Measurements from ENCODE around the gene RIMBP2.

The RIMBP2 gene

GRCh38 chr12:130367003-130367402, 349.1 kb downstream of the RIMBP2 start:
- no peak for DNase-seq (ENCODE audit: low read depth)
- TF ChIP-seq CTCF (IDR thresholded peaks at IDR 0.05; ENCODE audit: low read depth, low read length) (no peak), POLR2A (IDR thresholded peaks at IDR 0.05; ENCODE audit: extremely low read depth, insufficient read length) (no peak), MYC (IDR thresholded peaks at IDR 0.05; ENCODE audit: low read depth, low read length) (no peak)
- TF ChIP-seq, protein P1, sequence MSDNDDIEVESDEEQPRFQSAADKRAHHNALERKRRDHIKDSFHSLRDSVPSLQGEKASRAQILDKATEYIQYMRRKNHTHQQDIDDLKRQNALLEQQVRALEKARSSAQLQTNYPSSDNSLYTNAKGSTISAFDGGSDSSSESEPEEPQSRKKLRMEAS (IDR thresholded peaks at IDR 0.05; ENCODE audit: low read depth, low read length): no peak
- H3K4me3 ChIP-seq (ENCODE audit: low read depth, low read length): no peak overlapping the region

DNA sequence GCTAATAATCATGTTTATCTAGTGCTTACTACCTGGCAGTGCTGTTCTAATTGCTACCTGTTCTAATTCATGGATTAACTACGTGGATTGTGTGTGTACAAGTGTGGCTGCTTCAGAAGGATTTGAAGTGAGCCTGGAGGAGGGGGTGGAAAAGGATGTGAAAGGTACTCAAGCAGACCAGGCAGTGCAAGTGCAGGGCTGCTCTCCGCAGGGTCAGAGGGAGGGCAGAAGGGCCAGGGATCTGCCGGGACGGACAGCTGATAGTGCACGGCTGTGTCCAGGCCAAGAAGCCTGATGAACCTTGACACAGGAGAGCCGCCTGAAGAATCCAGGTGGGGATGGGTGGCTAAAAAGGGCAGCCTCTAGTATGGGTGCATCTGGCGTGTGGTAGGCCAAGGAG, 349.9 kb downstream of the RIMBP2 start:
- TF ChIP-seq POLR2A (IDR thresholded peaks at IDR 0.05; ENCODE audit: extremely low read depth, insufficient read length) (no peak), MYC (IDR thresholded peaks at IDR 0.05; ENCODE audit: low read depth, low read length) (no peak)
- DNase-seq (ENCODE audit: low read depth): no peak
- H3K4me3 ChIP-seq (ENCODE audit: low read depth, low read length): no peak overlapping the region

- DNase-seq (ENCODE audit: low read depth): no peak
These were observed 351.5 kb downstream of the RIMBP2 start for GRCh38 chr12:130364578-130364977.

GRCh38 chr12:130362060-130362459, 354.0 kb downstream of the RIMBP2 start:
- no peak overlapping the region for H3K4me3 ChIP-seq (ENCODE audit: low read depth, low read length)
- TF ChIP-seq MYC (IDR thresholded peaks at IDR 0.05; ENCODE audit: low read depth, low read length) (no peak), CTCF (IDR thresholded peaks at IDR 0.05; ENCODE audit: low read depth, low read length) (no peak), POLR2A (IDR thresholded peaks at IDR 0.05; ENCODE audit: extremely low read depth, insufficient read length) (no peak)
- TF ChIP-seq, protein P1 (IDR thresholded peaks at IDR 0.05; ENCODE audit: low read depth, low read length): no peak
- no peak for DNase-seq (ENCODE audit: low read depth)

More at GRCh38 chr12:130364578-130364977, 351.5 kb downstream of the RIMBP2 start:
- TF ChIP-seq POLR2A (IDR thresholded peaks at IDR 0.05; ENCODE audit: extremely low read depth, insufficient read length): no peak
- TF ChIP-seq, protein P1 (IDR thresholded peaks at IDR 0.05; ENCODE audit: low read depth, low read length): no peak
- no peak for TF ChIP-seq CTCF (IDR thresholded peaks at IDR 0.05; ENCODE audit: low read depth, low read length)
- TF ChIP-seq MYC (IDR thresholded peaks at IDR 0.05; ENCODE audit: low read depth, low read length): no peak
- H3K4me3 ChIP-seq (ENCODE audit: low read depth, low read length): no peak overlapping the region

DNA sequence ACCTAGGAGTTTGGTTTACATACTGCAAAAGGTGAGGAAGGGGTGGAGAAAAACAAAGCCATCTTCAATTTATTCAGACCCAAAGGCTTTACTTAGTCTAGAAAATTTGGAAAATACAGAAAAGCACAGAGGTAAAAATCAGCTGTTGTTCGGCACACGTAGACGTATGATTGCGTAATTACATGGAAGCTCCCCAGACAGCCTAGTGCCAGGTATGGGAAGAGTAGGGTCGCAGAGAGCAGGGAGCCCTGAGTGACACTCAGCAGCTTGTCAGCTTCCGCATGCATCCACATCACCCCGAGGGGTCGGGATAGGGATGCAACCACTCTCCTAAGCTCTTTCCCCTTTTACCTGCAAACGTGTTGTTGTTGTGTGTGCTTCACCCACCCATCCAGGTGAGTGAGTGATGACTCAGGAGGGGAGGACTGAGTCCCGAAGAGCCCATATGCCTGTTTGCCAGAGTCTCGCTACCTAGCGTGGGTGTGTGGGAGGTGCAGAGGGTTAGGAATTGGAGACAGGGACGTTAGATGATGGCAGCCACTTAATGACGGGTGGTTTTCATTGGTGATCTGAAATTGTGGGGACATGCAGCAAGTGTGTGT, 358.3 kb downstream of the RIMBP2 start:
- TF ChIP-seq POLR2A (IDR thresholded peaks at IDR 0.05; ENCODE audit: extremely low read depth, insufficient read length) (no peak), CTCF (IDR thresholded peaks at IDR 0.05; ENCODE audit: low read depth, low read length) (no peak), MYC (IDR thresholded peaks at IDR 0.05; ENCODE audit: low read depth, low read length) (no peak)
- TF ChIP-seq, protein P1 (IDR thresholded peaks at IDR 0.05; ENCODE audit: low read depth, low read length): no peak
- DNase-seq (ENCODE audit: low read depth): no peak

DNA sequence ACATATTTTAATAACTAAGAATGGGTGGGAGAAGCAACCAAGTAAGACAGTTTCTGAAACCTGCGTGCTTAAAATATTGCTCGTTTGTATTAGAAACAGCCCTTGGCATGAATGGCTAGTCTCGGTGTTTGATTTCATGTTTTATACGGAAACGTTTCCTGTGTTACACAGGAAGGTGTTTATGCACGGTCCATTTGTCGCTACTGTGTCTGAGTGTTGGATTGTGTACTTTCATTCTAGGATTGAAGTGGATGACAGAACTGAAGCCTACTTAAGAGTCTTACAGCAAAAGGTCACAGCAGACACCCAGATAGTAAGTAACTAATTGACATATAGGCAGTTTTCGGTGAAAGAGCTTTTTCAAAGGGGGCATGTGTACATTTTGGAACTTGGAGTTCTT, 358.9 kb downstream of the RIMBP2 start:
- DNase-seq (ENCODE audit: low read depth): no peak

More for the DNA sequence above, 358.3 kb downstream of the RIMBP2 start:
- no peak overlapping the region for H3K4me3 ChIP-seq (ENCODE audit: low read depth, low read length)

More for the DNA sequence above, 358.9 kb downstream of the RIMBP2 start:
- no peak overlapping the region for H3K4me3 ChIP-seq (ENCODE audit: low read depth, low read length)
- TF ChIP-seq MYC (IDR thresholded peaks at IDR 0.05; ENCODE audit: low read depth, low read length) (no peak), POLR2A (IDR thresholded peaks at IDR 0.05; ENCODE audit: extremely low read depth, insufficient read length) (no peak), CTCF (IDR thresholded peaks at IDR 0.05; ENCODE audit: low read depth, low read length) (no peak)
- TF ChIP-seq, protein P1 (IDR thresholded peaks at IDR 0.05; ENCODE audit: low read depth, low read length): no peak
